ENCODE results near the gene STAC2. TPM values are rescaled to one million over a fixed set of nuclear protein-coding genes. Genes with fewer than 3 reads are reported as not detected.

Gene STAC2
- total and polyA plus RNA-seq, 2 of the 13 experiments (the other 11 are each of a cell fraction or from before 2014, with no cell fraction given): not detected

DNA sequence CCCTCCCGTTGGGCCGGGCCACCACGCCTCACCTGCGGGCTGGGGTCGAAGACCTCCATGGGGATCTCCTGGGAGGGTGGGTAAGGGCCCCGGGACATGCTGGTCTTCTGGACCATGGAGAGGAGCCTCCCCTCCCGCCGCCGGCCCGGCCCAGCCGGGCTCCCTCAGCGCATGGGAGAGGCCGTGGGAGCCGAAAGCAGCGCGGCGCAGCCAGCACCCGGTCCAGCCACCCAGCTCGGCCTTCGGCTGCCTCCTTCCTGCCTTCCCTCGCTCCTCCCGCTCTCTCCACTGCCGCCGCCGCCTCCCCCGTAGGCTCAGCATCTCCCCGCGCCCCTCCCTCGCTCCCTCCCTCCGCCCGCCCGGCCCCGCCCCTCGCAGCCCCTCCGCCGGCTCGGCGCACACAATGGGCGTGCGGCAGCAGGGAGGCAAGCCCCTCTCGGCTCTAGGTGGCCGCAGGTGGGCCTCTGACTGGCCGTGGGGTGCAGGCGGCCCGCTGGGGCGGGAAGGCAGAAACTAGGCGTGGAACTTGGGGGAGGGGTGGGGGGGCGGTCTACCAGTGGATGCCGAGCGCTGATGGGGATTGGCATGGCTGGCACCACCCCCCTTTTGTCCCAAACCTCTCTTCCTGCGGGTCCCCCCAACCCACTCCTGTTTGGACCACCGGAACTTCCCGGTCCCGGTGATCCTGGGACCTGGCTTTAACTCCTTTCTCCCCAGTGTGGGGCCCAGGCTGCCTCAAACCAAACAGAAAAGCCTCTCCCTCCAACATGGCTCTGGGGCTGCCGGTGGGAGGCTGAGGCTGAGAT is 28.2 kb downstream of the STAC2 start, which contains the start of gene CACNB1 (continued):
- TF ChIP-seq, protein P1, sequence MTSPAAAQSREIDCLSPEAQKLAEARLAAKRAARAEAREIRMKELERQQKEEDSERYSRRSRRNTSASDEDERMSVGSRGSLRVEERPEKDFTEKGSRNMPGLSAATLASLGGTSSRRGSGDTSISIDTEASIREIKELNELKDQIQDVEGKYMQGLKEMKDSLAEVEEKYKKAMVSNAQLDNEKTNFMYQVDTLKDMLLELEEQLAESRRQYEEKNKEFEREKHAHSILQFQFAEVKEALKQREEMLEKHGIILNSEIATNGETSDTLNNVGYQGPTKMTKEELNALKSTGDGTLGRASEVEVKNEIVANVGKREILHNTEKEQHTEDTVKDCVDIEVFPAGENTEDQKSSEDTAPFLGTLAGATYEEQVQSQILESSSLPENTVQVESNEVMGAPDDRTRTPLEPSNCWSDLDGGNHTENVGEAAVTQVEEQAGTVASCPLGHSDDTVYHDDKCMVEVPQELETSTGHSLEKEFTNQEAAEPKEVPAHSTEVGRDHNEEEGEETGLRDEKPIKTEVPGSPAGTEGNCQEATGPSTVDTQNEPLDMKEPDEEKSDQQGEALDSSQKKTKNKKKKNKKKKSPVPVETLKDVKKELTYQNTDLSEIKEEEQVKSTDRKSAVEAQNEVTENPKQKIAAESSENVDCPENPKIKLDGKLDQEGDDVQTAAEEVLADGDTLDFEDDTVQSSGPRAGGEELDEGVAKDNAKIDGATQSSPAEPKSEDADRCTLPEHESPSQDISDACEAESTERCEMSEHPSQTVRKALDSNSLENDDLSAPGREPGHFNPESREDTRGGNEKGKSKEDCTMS (CRISPR knock-in tag; conservative IDR thresholded peaks at IDR 0.05): no peak
- TF ChIP-seq NFIB (CRISPR knock-in tag; IDR thresholded peaks at IDR 0.05; ENCODE audit: borderline replicate concordance) (no peak), TCF12 (IDR thresholded peaks at IDR 0.05) (no peak), TCF12 (CRISPR knock-in tag; IDR thresholded peaks at IDR 0.05) (no peak), MXD3 (CRISPR knock-in tag; IDR thresholded peaks at IDR 0.05) (peak; percentile 48; the same call in 1 of the 2 replicates), ZNF652 (CRISPR knock-in tag; IDR thresholded peaks at IDR 0.05; ENCODE audit: borderline replicate concordance, low read depth) (peak; percentile 82), ZNF205 (CRISPR knock-in tag; IDR thresholded peaks at IDR 0.05) (no peak), TP53 (CRISPR knock-in tag; conservative IDR thresholded peaks at IDR 0.05) (no peak), THAP8 (CRISPR knock-in tag; IDR thresholded peaks at IDR 0.05; ENCODE audit: borderline replicate concordance) (peak; percentile 78; the same call in 1 of the 2 replicates), IKZF4 (CRISPR knock-in tag; IDR thresholded peaks at IDR 0.05; ENCODE audit: borderline replicate concordance, low read depth, not compliant biosample characterization) (no peak), ZBTB42 (CRISPR knock-in tag; IDR thresholded peaks at IDR 0.05) (peak; percentile 33; the same call in 1 of the 2 replicates), POLR2G (IDR thresholded peaks at IDR 0.05; ENCODE audit: low read depth, low read length) (0 out of 2 replicates have a peak, but pooled peaks have one; percentile 37), ZNF331 (CRISPR knock-in tag; IDR thresholded peaks at IDR 0.05) (0 out of 2 replicates have a peak, but pooled peaks have one; percentile 26), NBN (conservative IDR thresholded peaks at IDR 0.05) (no peak), SRSF9 (IDR thresholded peaks at IDR 0.05; ENCODE audit: borderline replicate concordance, insufficient read depth, low read depth, low read length, poor library complexity, severe bottlenecking) (no peak), RELA (CRISPR knock-in tag; IDR thresholded peaks at IDR 0.05) (no peak), DDIT3 (CRISPR knock-in tag; IDR thresholded peaks at IDR 0.05) (no peak), ZNF30 (CRISPR knock-in tag; IDR thresholded peaks at IDR 0.05) (no peak)
- TF ChIP-seq, protein P2, sequence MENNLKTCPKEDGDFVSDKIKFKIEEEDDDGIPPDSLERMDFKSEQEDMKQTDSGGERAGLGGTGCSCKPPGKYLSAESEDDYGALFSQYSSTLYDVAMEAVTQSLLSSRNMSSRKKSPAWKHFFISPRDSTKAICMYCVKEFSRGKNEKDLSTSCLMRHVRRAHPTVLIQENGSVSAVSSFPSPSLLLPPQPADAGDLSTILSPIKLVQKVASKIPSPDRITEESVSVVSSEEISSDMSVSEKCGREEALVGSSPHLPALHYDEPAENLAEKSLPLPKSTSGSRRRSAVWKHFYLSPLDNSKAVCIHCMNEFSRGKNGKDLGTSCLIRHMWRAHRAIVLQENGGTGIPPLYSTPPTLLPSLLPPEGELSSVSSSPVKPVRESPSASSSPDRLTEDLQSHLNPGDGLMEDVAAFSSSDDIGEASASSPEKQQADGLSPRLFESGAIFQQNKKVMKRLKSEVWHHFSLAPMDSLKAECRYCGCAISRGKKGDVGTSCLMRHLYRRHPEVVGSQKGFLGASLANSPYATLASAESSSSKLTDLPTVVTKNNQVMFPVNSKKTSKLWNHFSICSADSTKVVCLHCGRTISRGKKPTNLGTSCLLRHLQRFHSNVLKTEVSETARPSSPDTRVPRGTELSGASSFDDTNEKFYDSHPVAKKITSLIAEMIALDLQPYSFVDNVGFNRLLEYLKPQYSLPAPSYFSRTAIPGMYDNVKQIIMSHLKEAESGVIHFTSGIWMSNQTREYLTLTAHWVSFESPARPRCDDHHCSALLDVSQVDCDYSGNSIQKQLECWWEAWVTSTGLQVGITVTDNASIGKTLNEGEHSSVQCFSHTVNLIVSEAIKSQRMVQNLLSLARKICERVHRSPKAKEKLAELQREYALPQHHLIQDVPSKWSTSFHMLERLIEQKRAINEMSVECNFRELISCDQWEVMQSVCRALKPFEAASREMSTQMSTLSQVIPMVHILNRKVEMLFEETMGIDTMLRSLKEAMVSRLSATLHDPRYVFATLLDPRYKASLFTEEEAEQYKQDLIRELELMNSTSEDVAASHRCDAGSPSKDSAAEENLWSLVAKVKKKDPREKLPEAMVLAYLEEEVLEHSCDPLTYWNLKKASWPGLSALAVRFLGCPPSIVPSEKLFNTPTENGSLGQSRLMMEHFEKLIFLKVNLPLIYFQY (CRISPR knock-in tag; IDR thresholded peaks at IDR 0.05; ENCODE audit: borderline replicate concordance): no peak
